ENCODE results near the gene R3HDM2.

R3HDM2 gene

DNA sequence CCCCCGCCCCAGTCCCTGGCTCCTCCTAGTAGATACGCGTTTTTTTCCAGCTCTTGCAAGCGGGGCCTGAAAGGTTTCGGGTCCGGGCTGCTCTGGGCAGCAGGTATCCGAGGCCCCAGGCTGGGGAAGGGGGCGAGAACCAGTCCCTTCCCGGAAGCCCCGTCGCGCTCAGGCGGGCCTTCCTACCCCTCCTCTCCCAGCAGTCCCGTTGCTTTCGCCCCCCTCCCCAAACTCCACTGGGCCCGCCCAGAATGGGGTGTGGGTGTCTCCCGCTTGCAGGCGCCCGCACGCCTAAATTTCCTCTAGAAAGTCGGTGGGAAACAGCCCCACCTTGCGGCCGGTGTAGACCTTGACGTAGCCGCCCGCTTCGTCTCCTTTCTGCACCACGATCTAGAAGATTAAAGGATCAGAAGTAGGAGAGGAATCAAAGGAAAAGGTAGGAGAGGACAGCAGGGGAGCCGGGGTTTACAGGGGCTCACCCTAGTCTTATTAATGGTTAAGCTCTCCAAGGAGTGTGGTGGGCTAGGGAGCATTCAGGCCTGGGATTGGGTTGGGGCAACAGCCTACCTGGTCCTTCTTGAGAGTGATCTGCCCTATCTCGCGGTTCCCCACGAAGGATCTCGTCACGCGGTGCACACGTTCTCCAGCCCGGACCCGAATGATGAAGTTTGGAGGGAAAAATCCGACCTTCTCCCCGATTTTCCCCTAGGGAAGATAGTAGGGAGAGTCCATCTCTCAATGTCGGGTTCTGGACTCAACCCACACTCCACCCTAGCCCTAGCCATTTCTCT lies 187.1 kb downstream of the R3HDM2 start:
- TF ChIP-seq, protein P1, sequence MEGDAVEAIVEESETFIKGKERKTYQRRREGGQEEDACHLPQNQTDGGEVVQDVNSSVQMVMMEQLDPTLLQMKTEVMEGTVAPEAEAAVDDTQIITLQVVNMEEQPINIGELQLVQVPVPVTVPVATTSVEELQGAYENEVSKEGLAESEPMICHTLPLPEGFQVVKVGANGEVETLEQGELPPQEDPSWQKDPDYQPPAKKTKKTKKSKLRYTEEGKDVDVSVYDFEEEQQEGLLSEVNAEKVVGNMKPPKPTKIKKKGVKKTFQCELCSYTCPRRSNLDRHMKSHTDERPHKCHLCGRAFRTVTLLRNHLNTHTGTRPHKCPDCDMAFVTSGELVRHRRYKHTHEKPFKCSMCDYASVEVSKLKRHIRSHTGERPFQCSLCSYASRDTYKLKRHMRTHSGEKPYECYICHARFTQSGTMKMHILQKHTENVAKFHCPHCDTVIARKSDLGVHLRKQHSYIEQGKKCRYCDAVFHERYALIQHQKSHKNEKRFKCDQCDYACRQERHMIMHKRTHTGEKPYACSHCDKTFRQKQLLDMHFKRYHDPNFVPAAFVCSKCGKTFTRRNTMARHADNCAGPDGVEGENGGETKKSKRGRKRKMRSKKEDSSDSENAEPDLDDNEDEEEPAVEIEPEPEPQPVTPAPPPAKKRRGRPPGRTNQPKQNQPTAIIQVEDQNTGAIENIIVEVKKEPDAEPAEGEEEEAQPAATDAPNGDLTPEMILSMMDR (IDR thresholded peaks at IDR 0.05; ENCODE audit: borderline replicate concordance, insufficient read depth, low read depth, low read length) = peak; percentile 82
- peak overlapping the region; percentile 36 for H3K4me3 ChIP-seq (ENCODE audit: low read depth, low read length)

DNA sequence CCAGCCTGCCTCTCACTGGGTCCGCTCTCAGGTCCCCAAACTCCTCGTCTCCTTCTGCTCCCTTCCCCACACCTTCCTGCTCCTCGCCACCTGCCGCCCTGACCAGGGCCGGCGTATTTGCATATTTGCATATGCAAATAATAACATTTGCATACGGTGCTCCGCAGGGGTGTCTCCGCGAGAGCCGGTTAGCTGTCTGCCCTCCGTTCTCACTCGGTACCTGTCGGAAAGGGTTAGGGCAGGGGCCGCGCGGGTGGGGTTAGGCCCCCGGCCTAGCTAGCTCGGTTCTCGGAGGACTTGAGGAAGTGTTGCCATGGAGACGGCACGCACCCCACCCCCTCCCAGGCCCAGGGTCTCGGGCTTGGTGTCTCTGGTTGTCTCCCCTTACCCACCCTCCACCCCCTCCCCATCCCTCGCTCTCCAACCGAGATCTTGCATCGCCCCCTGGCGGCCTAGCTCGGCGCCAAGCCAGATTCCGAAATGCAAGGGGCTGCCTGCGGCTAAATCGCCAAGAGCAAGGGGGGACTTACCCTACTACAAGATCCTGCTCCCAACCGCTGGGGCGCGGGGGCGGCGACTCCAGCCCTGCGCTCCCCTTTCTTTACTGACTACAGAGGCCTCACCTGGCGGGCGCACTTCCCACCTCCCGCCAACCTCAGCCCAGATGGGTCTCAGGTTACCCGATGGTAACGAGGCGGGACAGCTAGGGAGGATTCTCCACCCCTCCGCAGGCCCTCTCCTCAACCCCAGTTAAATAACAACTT lies 188.0 kb downstream of the R3HDM2 start:
- peak overlapping the region; percentile 12 for H3K4me3 ChIP-seq (ENCODE audit: low read depth, low read length)
- TF ChIP-seq, protein P1 (IDR thresholded peaks at IDR 0.05; ENCODE audit: borderline replicate concordance, insufficient read depth, low read depth, low read length) = peak; percentile 82

DNA sequence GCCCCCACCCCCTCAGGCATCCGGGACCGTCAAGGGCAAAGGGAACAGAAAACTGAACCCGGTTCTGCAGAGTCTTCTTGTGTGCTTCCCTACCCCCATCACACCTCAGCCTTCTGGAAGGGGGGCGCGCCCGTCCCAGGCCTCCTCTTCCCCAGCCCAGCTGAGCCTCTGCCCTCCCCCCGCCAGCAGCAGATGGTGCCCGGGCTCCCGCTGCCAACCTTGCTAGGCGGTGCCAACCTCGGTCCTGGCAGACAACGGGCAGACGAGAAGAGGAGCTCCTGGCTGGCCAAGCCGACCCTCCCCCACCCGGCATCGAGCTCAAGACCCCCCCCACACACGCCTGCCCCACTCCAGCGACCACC lies 188.5 kb downstream of the R3HDM2 start:
- no peak overlapping the region for H3K4me3 ChIP-seq (ENCODE audit: low read depth, low read length)
- TF ChIP-seq, protein P1 (IDR thresholded peaks at IDR 0.05; ENCODE audit: borderline replicate concordance, insufficient read depth, low read depth, low read length) = no peak

DNA sequence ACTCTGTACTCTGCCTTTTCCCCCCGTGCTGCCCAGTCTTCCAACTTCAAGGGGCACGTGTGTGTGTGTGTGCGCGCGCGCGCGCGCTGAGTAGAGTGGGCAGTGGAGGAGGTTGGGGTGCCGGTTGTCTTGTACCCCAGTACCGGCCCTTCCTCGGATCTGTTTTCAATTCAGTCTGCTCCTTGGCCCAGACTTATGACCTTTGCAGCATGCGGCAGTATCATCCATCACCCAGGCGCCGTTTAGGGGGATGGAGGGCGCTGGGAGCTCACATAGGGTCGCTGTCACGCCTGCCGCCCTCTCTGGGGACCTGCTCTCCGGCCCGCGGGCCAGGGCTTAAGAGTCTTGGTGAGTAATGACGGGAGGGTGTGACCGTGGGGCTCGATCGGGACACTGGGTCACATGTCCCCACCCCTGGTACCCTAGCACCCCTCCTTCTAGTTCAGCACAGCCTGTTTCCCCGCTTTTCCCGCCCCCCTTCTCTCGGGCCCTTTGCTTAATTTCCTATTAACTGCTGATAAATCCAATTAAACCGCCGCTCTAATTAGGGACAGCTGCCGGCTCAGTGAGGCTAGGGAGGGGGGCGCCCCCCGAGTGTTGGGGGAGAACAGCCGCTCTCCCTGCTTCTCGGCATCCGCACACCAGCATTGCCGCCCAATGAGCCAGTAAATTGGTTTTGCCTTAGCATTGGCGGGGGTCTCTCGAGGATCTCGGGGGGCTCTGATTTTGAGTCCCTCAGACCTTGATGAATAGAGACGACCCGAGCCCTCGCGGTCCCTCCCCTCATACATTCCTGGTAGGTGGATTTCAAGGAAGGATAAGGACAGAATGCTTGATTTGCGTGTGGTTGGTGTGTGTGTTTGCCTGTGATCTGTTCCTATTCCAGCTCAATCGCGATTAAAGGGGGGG lies 189.2 kb downstream of the R3HDM2 start:
- TF ChIP-seq, protein P1 (IDR thresholded peaks at IDR 0.05; ENCODE audit: borderline replicate concordance, insufficient read depth, low read depth, low read length) = no peak
- H3K4me3 ChIP-seq (ENCODE audit: low read depth, low read length) = no peak overlapping the region

DNA sequence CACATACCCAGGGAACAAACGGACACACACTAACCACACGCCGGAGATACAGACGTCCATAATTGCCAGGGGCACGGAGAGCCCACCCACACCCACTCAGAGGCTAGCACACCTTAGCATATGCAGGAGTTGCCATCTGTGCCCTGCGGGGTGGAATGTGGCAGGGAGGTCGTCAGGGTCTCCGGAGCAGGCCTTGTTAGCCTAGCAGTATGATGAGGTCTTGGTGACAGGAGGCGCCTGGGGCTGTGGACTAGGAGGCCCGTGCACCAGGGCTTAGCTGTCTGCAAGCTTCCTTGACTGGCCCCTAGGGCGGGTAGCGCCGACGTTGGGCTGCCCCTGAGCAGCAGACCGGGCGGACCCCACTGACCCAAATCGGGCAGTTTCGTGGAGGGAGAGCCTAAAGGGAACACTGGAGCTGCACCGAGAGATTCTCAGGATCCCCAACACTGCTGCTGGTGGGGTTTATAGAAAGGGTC lies 189.9 kb downstream of the R3HDM2 start:
- TF ChIP-seq, protein P1 (IDR thresholded peaks at IDR 0.05; ENCODE audit: borderline replicate concordance, insufficient read depth, low read depth, low read length) = no peak
- H3K4me3 ChIP-seq (ENCODE audit: low read depth, low read length) = peak overlapping the region; percentile 62

DNA sequence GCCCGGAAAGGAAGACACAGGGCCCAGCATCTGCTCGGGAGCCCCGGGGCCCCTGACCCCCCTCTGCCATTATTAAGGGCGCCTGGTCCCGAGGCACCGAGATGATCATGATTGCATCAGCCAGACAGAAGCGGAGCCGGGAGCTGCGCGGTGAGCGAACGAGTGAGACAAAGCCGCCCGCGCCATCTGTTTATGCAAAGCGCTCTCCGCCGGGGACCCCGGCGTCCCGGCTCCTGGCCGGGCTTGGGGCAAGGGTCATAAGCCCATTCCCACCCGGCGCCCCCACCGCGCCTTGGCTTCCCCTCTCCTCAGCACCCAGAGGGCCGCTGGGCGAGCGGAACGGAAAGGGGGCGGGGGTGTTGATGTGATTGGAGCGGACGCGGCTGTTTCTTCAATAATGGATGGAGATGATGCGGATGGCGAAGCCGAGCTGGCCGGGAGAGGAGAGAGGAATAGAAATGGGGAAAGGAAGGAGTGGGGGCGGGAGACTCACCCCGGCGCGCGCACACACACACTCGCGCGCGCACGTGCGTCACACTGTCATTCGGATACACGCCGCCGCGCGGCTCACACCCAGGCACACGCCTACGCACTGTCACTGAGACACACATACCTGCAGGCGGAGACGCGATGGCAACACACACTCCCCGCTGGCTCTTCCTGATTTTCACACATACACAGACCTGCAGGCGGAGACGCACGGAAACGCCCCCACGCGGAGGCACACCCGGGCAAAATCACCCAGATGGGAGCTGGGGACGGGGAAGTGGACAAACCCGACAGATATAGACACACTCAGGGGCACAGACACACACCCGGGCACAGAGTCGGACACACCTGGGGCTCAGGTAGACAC lies 190.5 kb downstream of the R3HDM2 start:
- H3K4me3 ChIP-seq (ENCODE audit: low read depth, low read length) = peak overlapping the region; percentile 62
- TF ChIP-seq, protein P1 (IDR thresholded peaks at IDR 0.05; ENCODE audit: borderline replicate concordance, insufficient read depth, low read depth, low read length) = no peak

Data from GM12875 (cell line).